Neural progenitor cell (in vitro differentiated cells): ENCODE results near the gene PCDHGB1.

Source experiments
- CTCF ChIP-seq: fragments of 200-600 bp; sonication (generic); IDR thresholded peaks from 2 replicates; pipeline ENCODE4 v1.5.1; 2017; ENCODE audit warnings: antibody characterized with exemption, mild to moderate bottlenecking
- EZH2 ChIP-seq: fragments of 200-600 bp; sonication (generic); IDR thresholded peaks from 2 replicates; pipeline ENCODE4 v1.6.1; 2017; ENCODE audit warnings: antibody characterized with exemption, mild to moderate bottlenecking, moderate library complexity
- EZH2phosphoT487 ChIP-seq: fragments of 200-600 bp; sonication (generic); IDR thresholded peaks from 2 replicates; pipeline ENCODE4 v1.6.1; 2017; ENCODE audit warnings: antibody characterized with exemption

- no peak for TF ChIP-seq CTCF
- no peak for TF ChIP-seq EZH2
- TF ChIP-seq EZH2phosphoT487, result no peak
Observed at GRCh38 chr5:141362719-141363118, 12.8 kb downstream of the PCDHGB1 start.
